Fibroblast of mammary gland (primary cell): ENCODE results near the gene ADGRG1.

Source experiments
- DNase-seq: peaks from one replicate; pipeline ENCODE4 v3.0.0-alpha.2; 2010; ENCODE audit warnings: low read depth
- H3K4me3 ChIP-seq: 2 replicates; pipeline ENCODE4 v1.5.1; 2011; ENCODE audit warnings: low read depth, mild to moderate bottlenecking, low read length, moderate library complexity; ENCODE audit not compliant: control insufficient read depth
- CTCF ChIP-seq: conservative IDR thresholded peaks from 2 replicates; pipeline ENCODE4 v1.5.1; 2011; ENCODE audit warnings: low read depth, low read length, inconsistent platforms; ENCODE audit not compliant: control insufficient read depth, insufficient read depth

Gene ADGRG1

DNA sequence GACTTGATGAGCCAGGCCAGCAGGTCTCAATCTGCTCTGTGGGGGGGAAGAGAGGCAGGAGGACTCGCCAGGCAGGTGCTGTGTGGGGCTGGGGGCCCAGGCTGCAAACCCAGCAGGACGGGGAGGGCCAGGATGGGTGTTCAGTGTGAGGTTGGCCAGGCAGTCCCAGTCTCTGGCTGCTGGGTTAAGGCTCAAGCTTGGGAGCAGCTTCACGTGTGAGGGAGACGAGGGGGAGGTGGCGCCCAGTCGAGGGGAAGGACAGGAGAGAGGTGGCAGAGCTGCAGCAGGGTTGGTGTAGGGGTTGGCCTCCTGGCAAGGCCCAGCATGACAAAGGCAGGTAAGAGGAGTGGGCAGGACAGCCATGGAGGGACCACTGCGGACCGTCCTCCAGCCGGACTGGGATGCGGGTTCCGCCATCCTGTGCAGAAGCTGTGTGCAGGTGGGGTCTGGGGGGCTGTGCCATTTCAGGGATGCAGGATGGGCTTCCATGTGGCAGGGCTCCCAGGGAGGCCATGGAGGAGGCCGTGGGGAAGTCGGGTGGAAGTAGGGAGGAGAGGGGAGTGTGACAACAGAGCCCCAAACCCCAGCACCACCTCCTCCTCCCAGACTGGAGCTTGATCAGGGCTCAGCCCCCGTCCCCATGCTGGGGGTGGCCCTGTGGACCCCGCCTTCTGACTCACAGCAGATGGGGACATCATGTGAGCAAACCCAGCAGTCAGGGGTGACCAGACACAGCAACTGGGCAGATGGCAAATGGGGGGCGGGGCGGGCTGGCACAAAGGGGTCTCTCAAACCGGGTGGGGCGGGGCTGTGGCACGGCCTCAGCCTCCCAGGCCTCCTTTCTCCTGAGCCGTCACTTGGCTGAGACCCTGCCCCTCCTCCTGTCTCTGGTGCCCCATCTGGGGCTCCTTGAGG, 2.8 kb downstream of the ADGRG1 start:
- TF ChIP-seq CTCF, result no peak
- DNase-seq, result no peak
- no peak overlapping the region for H3K4me3 ChIP-seq

GRCh38 chr16:57632568-57632967, 4.1 kb downstream of the ADGRG1 start:
- no peak for TF ChIP-seq CTCF
- DNase-seq, result no peak
- H3K4me3 ChIP-seq, result no peak overlapping the region

DNA sequence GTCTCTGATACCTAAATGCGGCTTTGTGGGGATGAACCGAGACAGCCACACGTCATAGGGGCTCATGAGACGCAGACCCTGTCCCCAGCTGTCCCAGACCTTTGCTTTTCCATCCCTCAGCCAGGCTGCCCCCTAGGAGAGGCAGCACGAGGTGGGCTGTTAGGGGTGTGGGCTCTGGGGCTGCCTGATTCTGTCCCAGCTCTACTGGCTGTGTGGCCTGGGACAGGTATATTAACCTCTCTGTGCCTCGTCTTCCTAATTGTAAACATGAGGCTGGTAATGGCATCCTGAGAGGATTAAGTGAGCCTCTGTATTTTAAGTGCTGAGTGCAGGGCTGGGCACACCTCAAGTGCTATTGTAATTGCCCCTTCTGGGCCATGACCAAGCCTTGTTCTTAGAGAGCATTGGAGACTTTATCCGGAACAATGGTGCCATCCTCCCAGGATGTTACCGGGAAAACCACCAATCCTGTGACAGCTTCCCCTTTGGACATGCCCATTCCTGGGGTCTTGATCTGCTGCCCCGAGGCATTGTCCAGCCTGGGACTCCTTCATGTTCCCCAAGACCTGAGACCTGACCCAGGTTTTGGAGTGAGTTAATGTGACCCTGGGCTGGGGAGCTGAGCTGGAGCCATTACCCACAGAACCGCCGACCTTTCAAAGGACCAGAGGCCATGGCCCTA, 5.1 kb downstream of the ADGRG1 start:
- no peak overlapping the region for H3K4me3 ChIP-seq
- no peak for DNase-seq
- TF ChIP-seq CTCF, result no peak

DNA sequence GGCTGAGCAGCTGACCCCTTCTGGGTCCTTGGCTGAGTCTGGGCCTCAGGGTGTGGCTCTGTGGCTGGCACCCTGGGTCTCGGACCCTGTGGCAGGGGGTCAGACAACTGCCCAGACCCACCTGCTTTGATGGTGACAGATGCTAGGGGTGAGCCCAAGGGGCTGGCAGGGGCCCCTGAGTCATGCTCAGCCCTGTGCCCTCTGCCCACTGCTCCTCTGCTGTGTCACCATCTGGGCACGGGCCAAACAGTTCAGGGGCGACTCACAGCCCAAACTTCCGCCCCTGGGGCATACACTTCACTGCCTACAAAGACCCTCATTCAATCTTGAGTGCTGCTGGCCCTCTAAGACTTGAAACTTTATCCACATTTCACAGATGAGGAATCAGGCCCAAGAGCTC, 5.7 kb downstream of the ADGRG1 start:
- DNase-seq, result peak; percentile 31

GRCh38 chr16:57635266-57636097, 7.1 kb downstream of the ADGRG1 start:
- no peak for TF ChIP-seq CTCF
- no peak overlapping the region for H3K4me3 ChIP-seq
- DNase-seq, result no peak

More for the DNA sequence above, 5.7 kb downstream of the ADGRG1 start:
- TF ChIP-seq CTCF, result no peak
- H3K4me3 ChIP-seq, result no peak overlapping the region

DNA sequence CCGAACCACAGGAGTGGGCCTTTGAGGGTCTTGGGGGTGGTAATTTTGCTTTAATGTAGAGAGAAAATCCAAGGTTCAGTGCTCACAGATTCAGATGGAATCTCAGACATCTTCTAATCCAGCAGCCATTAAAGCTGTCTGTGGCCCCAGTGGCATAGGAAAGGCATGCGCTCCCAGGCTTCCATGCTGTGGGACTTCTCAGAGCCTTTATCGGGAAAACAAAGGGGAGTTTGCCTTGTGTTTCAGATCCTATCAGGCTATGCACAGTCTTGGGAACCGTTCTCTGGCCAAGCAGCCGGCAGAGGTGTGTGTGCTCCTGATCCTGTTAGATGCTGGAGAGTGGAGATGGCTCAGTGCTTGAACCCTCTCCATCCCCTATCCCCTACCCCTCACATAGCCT, 7.8 kb downstream of the ADGRG1 start:
- H3K4me3 ChIP-seq, result no peak overlapping the region
- DNase-seq, result no peak
- no peak for TF ChIP-seq CTCF
